Bronchial epithelial cell (primary cell): Measurements from ENCODE around the gene MEP1A. TPM values are rescaled to one million over a fixed set of nuclear protein-coding genes. Genes with fewer than 3 reads are reported as not detected.
"Not testable (repeated sequence)": the region's sequence is repeated elsewhere in the genome, so short reads cannot be mapped to it uniquely, and the experiment has no call there.

ENCODE experiments used
- DNase-seq: peaks from one replicate; pipeline ENCODE4 v3.0.0-alpha.2; 2010; ENCODE audit warnings: low read depth
- FAIRE-seq: peaks from 2 replicates; lab custom pipeline; 2011; peaks lifted over from hg19 to GRCh38; lab: Jason Lieb, UNC
- H3K27me3 ChIP-seq: 2 replicates; pipeline ENCODE4 v1.5.1; 2011; ENCODE audit warnings: low read length; ENCODE audit not compliant: control insufficient read depth, insufficient read depth
- H3K36me3 ChIP-seq: 2 replicates; pipeline ENCODE4 v1.5.1; 2011; ENCODE audit warnings: low read length; ENCODE audit not compliant: control insufficient read depth, insufficient read depth
- H3K4me3 ChIP-seq: 2 replicates; pipeline ENCODE4 v1.5.1; 2011; ENCODE audit warnings: mild to moderate bottlenecking, low read depth, low read length, control low read depth
- total RNA-seq: library from RNA; depleted of rRNA; stranded (reverse); fragments of >200 nt; gene quantifications from 2 replicates; pipeline ENCODE4 v1.2.1, GENCODE V29; 2014
- TF ChIP-seq, protein P1 (sequence below): IDR thresholded peaks from 2 replicates; pipeline ENCODE4 v1.5.1; 2011; ENCODE audit warnings: mild to moderate bottlenecking, moderate library complexity, low read length, control low read depth, inconsistent platforms; ENCODE audit not compliant: insufficient read depth, severe bottlenecking

Gene MEP1A
- total RNA-seq, 1 donor from 2014 or later = not detected

DNA sequence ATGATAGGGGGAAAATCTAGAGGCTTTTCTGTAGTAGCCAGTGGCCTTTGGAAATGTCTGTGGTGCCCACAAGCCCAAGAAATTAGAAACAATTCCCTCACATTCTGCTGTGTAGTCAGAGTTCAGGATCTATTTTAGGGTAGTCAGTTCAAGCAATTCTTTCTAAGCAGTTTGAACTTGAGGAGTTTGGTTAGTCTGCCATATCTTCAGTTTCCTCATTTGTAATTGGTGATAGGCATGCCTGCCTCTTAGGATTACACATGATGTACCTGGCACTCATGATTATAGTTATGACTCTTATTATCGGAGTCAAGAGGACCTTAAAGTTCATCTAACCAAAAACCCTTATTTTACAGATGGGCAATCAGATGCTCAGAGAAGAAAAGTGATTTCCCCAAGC lies 21.2 kb upstream of the MEP1A start:
- no peak for FAIRE-seq
- TF ChIP-seq, protein P1, sequence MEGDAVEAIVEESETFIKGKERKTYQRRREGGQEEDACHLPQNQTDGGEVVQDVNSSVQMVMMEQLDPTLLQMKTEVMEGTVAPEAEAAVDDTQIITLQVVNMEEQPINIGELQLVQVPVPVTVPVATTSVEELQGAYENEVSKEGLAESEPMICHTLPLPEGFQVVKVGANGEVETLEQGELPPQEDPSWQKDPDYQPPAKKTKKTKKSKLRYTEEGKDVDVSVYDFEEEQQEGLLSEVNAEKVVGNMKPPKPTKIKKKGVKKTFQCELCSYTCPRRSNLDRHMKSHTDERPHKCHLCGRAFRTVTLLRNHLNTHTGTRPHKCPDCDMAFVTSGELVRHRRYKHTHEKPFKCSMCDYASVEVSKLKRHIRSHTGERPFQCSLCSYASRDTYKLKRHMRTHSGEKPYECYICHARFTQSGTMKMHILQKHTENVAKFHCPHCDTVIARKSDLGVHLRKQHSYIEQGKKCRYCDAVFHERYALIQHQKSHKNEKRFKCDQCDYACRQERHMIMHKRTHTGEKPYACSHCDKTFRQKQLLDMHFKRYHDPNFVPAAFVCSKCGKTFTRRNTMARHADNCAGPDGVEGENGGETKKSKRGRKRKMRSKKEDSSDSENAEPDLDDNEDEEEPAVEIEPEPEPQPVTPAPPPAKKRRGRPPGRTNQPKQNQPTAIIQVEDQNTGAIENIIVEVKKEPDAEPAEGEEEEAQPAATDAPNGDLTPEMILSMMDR = no peak
- no peak overlapping the region for H3K4me3 ChIP-seq

DNA sequence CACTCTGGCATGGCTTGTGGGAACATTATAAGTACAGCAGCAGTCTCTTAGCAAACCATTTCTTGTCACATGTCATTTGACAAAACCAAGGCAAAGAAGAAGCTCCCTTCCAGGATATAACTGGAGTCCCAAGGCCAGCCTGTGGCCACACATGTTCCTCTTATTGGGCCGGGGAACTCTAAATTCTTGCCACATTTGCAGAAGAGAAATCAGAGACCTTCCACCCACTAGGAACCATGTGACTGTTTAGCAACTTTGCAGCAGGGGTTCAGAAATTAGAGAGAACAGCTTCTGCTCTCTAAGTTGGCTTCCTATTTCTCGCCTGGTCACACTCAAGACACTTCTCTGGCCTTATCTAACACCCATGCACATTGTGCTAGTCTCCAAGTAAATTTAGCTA lies 20.4 kb upstream of the MEP1A start:
- TF ChIP-seq, protein P1 = no peak
- Histone ChIP-seq H3K27me3 (no peaks in the 10 kb centered on the region), H3K4me3 (no peak overlapping the region), H3K36me3 (no peaks in the 10 kb centered on the region)
- FAIRE-seq (no peak), DNase-seq (no peak)

More for the DNA sequence above, 21.2 kb upstream of the MEP1A start:
- no peaks in the 10 kb centered on the region for H3K27me3 ChIP-seq
- H3K36me3 ChIP-seq = no peaks in the 10 kb centered on the region
- DNase-seq = no peak

DNA sequence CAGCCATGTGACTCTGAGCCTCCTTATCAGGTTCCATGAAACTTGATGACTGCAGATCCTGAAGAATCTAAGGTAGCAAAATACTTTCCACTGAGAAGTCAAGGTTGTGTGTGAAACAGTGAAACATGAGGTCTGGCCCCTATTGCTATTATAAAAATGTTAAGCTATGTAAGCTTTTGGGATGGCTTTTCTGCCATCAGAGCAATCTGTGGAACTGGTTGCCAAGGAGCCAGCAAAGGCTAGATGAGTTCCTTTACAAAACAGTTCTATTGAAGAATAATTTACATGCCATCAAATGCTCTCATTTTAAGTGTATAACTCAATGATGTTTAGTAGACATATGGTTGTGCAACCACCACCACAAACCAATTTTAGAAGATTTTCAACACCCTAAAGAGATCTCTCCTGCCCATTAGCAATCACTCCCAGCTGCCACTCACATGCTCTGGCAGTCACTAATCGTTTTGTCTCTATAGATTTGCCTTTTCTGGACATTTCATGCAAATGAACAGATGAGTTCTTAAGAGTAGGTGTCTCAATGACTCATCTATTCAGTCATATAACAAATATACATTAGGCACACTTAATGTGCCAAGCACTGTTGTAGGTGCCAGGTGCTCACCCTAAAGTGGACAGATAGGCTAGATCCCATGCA lies 19.9 kb upstream of the MEP1A start:
- peak; percentile 28 for FAIRE-seq
- Histone ChIP-seq H3K4me3 (no peak overlapping the region), H3K27me3 (no peaks in the 10 kb centered on the region), H3K36me3 (no peaks in the 10 kb centered on the region)
- TF ChIP-seq, protein P1 = no peak
- DNase-seq = peak; percentile 73

DNA sequence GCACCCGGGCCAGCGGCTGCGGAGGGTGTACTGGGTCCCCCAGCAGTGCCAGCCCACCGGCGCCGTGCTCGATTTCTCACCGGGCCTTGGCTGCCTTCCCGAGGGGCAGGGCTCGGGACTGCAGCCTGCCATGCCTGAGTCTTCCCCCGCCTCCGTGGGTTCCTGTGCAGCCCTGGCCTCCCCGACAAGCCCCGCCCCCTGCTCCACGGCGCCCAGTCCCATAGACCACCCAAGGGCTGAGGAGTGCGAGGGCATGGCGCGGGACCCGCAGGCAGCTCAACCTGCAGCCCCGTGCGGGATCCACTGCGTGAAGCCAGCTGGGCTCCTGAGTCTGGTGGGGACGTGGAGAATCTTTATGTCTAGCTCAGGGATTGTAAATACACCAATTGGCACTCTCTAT lies 18.5 kb upstream of the MEP1A start:
- not testable (repeated sequence) for H3K27me3 ChIP-seq, H3K36me3 ChIP-seq, FAIRE-seq, DNase-seq, H3K4me3 ChIP-seq

DNA sequence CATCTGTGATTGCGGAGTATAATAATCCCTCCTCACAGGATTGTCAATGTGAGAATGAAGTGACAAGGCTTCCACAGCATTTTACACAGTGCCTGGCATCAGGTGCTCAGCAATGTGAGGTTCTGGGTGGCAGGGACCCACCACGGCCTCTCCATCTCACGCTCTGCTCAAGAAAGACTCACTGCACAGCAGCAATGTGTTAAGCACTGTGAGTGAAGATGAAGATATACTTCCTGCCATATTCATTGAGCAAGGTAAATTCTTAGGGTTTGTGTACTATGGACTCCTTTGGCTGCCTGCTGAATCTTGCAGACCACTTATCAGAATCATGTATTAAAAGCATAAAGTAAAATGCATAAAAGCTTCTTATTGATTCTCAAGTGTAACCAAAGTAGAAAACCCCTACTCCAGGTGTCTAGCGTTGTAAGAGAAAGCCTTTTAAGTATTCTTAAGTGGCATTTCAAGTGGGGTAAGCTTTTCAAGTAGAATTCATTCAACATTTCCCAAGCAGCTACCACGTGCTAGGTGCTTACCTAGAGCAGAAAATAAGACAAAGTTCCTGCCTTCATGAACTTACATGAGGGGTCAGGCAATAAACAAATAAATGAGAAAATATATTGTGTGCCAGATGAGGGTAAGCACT lies 17.0 kb upstream of the MEP1A start:
- FAIRE-seq (no peak), DNase-seq (no peak)
- H3K27me3 ChIP-seq = no peaks in the 10 kb centered on the region
- no peak overlapping the region for H3K4me3 ChIP-seq
- no peaks in the 10 kb centered on the region for H3K36me3 ChIP-seq
- TF ChIP-seq, protein P1 = no peak

DNA sequence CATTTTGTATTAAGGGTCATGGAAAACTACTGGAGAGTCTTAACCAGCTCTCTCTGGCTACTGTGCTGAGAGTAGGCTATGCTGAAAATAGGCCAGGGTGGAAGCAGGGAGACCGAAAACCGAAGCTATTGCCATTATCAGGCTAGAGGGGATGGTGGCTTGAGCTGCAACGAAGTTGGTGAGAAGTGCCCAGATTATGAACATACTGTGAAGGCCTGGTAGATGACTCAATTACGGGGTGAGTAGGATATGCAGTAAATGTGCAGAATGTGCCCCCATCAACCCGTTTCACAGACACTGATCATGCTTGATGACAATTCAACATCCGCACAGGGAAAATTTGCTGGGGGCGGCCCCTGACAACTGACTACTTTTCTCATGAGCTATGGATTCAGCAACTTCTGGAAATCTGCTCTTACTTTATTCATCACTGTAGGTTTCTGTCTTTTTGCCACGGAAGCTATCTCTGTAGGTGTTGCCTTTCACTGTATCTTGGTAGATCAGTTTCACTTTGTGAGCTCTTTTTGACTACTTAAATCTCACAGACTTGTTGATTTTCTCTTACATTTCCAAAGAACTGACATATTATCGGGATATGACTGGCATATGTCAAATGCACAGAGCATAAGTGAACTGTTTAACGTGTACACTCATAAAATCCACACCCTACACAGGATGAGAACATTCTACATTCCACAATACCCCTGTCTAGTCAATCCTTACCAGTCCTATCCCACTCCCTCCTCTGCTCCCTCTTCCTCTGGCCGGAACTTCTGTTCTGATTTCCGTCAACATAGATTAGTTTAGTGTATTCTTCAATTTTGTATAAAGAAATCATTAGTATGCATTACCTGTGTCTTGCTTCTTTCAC lies 15.5 kb upstream of the MEP1A start:
- Histone ChIP-seq H3K4me3 (no peak overlapping the region), H3K36me3 (no peaks in the 10 kb centered on the region), H3K27me3 (no peaks in the 10 kb centered on the region)
- DNase-seq = no peak
- TF ChIP-seq, protein P1 = no peak
- no peak for FAIRE-seq
